H9 (cell line): Measurements from ENCODE around the gene CBX3. TPM values are rescaled to one million over a fixed set of nuclear protein-coding genes. Genes with fewer than 3 reads are reported as not detected.
A peak's percentile ranks its signal among the peaks of the same experiment; 100 is the strongest.

Experiments used
- DNase-seq: peaks from one replicate; pipeline ENCODE4 v3.0.0-alpha.2; 2017
- H2AFZ ChIP-seq: one replicate; pipeline ENCODE4 v1.6.1; 2013; ENCODE audit warnings: mild to moderate bottlenecking, low read length, control low read depth, moderate library complexity
- H2AK5ac ChIP-seq: 2 replicates; pipeline ENCODE4 v1.6.1; 2013; ENCODE audit warnings: low read length, control low read depth, mixed read lengths; ENCODE audit not compliant: insufficient read length
- H2BK120ac ChIP-seq: one replicate; pipeline ENCODE4 v1.6.1; 2013; ENCODE audit warnings: low read depth, mild to moderate bottlenecking, low read length, control low read depth, inconsistent platforms; ENCODE audit not compliant: poor library complexity, severe bottlenecking
- H2BK12ac ChIP-seq: 2 replicates; pipeline ENCODE4 v1.6.1; 2013; ENCODE audit warnings: low read length, control low read depth, mixed read lengths, low read depth; ENCODE audit not compliant: insufficient read length
- H2BK15ac ChIP-seq: 2 replicates; pipeline ENCODE4 v1.6.1; 2013; ENCODE audit warnings: low read depth, low read length, control low read depth
- H2BK20ac ChIP-seq: one replicate; pipeline ENCODE4 v1.6.1; 2013; ENCODE audit warnings: low read depth, mild to moderate bottlenecking, low read length, control low read depth, inconsistent platforms; ENCODE audit not compliant: poor library complexity, severe bottlenecking
- H2BK5ac ChIP-seq: 2 replicates; pipeline ENCODE4 v1.6.1; 2013; ENCODE audit warnings: low read length, control low read depth, mixed read lengths; ENCODE audit not compliant: insufficient read length
- H3K14ac ChIP-seq: 2 replicates; pipeline ENCODE4 v1.6.1; 2013; ENCODE audit warnings: low read length, control low read depth; ENCODE audit not compliant: insufficient read depth
- H3K18ac ChIP-seq: 2 replicates; pipeline ENCODE4 v1.6.1; 2013; ENCODE audit warnings: low read depth, mild to moderate bottlenecking, mixed read lengths, low read length, control low read depth; ENCODE audit not compliant: insufficient read length
- H3K23ac ChIP-seq: 2 replicates; pipeline ENCODE4 v1.6.1; 2013; ENCODE audit warnings: low read length, control low read depth, mixed read lengths, low read depth; ENCODE audit not compliant: insufficient read length
- H3K23me2 ChIP-seq: 2 replicates; pipeline ENCODE4 v1.6.1; 2013; ENCODE audit warnings: low read depth, mild to moderate bottlenecking, mixed read lengths, low read length, control low read depth; ENCODE audit not compliant: insufficient read length, poor library complexity, severe bottlenecking
- H3K27ac ChIP-seq: 2 replicates; pipeline ENCODE4 v1.5.1; 2013; ENCODE audit warnings: low read length, control low read depth, mixed read lengths, low read depth; ENCODE audit not compliant: insufficient read length
- H3K27me3 ChIP-seq: 2 replicates; pipeline ENCODE4 v1.6.1; 2013; ENCODE audit warnings: low read length, control low read depth, inconsistent platforms; ENCODE audit not compliant: insufficient read depth
- H3K4ac ChIP-seq: 2 replicates; pipeline ENCODE4 v1.6.1; 2013; ENCODE audit warnings: low read depth, mild to moderate bottlenecking, control low read depth, inconsistent platforms, low read length, moderate library complexity
- H3K4me1 ChIP-seq: 2 replicates; pipeline ENCODE4 v1.6.1; 2013; ENCODE audit warnings: low read length, control low read depth, inconsistent platforms; ENCODE audit not compliant: insufficient read depth
- H3K4me2 ChIP-seq: 2 replicates; pipeline ENCODE4 v1.6.1; 2013; ENCODE audit warnings: low read length, control low read depth, mixed read lengths; ENCODE audit not compliant: insufficient read length, insufficient read depth
- H3K56ac ChIP-seq: 2 replicates; pipeline ENCODE4 v1.6.1; 2013; ENCODE audit warnings: low read depth, mild to moderate bottlenecking, mixed read lengths, low read length, control low read depth; ENCODE audit not compliant: insufficient read length
- H3K79me1 ChIP-seq: 2 replicates; pipeline ENCODE4 v1.6.1; 2013; ENCODE audit warnings: low read depth, mild to moderate bottlenecking, moderate library complexity, low read length, control low read depth, inconsistent platforms; ENCODE audit not compliant: insufficient read depth, poor library complexity, severe bottlenecking
- H3K79me2 ChIP-seq: 2 replicates; pipeline ENCODE4 v1.6.1; 2013; ENCODE audit warnings: low read length, control low read depth, inconsistent platforms; ENCODE audit not compliant: insufficient read depth
- H3K9ac ChIP-seq: 2 replicates; pipeline ENCODE4 v1.6.1; 2013; ENCODE audit warnings: low read length, control low read depth, mixed read lengths; ENCODE audit not compliant: insufficient read length; ENCODE audit errors: extremely low read depth
- H3K9me3 ChIP-seq: one replicate; pipeline ENCODE4 v1.6.1; 2013; ENCODE audit warnings: low read depth, low read length, inconsistent platforms; ENCODE audit not compliant: control insufficient read depth
- H3T11ph ChIP-seq: one replicate; pipeline ENCODE4 v1.6.1; 2013; ENCODE audit warnings: mild to moderate bottlenecking, low read length, control low read depth, inconsistent platforms
- H4K20me1 ChIP-seq: one replicate; pipeline ENCODE4 v1.6.1; 2013; ENCODE audit not compliant: control insufficient read depth, insufficient read length, insufficient read depth
- H4K5ac ChIP-seq: 2 replicates; pipeline ENCODE4 v1.6.1; 2013; ENCODE audit warnings: low read depth, mild to moderate bottlenecking, mixed read lengths, low read length, control low read depth; ENCODE audit not compliant: insufficient read length
- H4K8ac ChIP-seq: replicated peaks from 2 replicates; pipeline ENCODE4 v1.6.1; 2013; ENCODE audit warnings: low read length, control low read depth, mixed read lengths, low read depth; ENCODE audit not compliant: insufficient read length
- H4K91ac ChIP-seq: 2 replicates; pipeline ENCODE4 v1.6.1; 2013; ENCODE audit warnings: low read depth, mild to moderate bottlenecking, moderate library complexity, mixed read lengths, low read length, control low read depth; ENCODE audit not compliant: insufficient read length
- H3K27ac Mint-ChIP-seq, 3 experiments: 2 replicates in 2 of 3; 3 replicates in 1 of 3; pipeline ENCODE4 v1.8.0; 2020 to 2021; ENCODE audit warnings: mixed read lengths in 3 of 3, mild to moderate bottlenecking in 1 of 3, moderate library complexity in 1 of 3
- H3K27me3 Mint-ChIP-seq: 2 replicates; pipeline ENCODE4 v1.8.0; 2021; ENCODE audit warnings: low read depth, mild to moderate bottlenecking, moderate library complexity, mixed read lengths
- H3K36me3 Mint-ChIP-seq, 3 experiments: 2 replicates in 2 of 3; 3 replicates in 1 of 3; pipeline ENCODE4 v1.8.0; 2020 to 2021; ENCODE audit warnings: low read depth in 3 of 3, mixed read lengths in 3 of 3; ENCODE audit not compliant: insufficient read depth in 1 of 3
- H3K4me1 Mint-ChIP-seq, 2 experiments: 2 replicates each; pipeline ENCODE4 v1.8.0; 2020; ENCODE audit warnings: mixed read lengths in 2 of 2
- H3K4me3 Mint-ChIP-seq, 2 experiments: 2 replicates in 1 of 2; 3 replicates in 1 of 2; pipeline ENCODE4 v1.8.0; 2020 to 2021; ENCODE audit warnings: mild to moderate bottlenecking in 2 of 2, mixed read lengths in 2 of 2, moderate library complexity in 1 of 2
- H3K9me3 Mint-ChIP-seq, 2 experiments: 2 replicates in 1 of 2; 3 replicates in 1 of 2; pipeline ENCODE4 v1.8.0; 2020; ENCODE audit warnings: mild to moderate bottlenecking in 2 of 2, mixed read lengths in 2 of 2, moderate library complexity in 1 of 2
- WGBS: extraction: QIAGEN DNeasy Blood & Tissue Kit; methylation state at CpG from one replicate; pipeline ENCODE4 v1.1.7; 2013; ENCODE audit warnings: missing lambda C conversion rate, low lambda C conversion rate, mixed read lengths; ENCODE audit not compliant: insufficient read length; ENCODE audit errors: extremely low coverage; 5-methylcytosine and 5-hydroxymethylcytosine counted together
- total RNA-seq: library from RNA; stranded (reverse); gene quantifications from 2 replicates; pipeline ENCODE4 v1.2.1, GENCODE V29; 2021
- TF ChIP-seq, protein P1 (sequence below): fragments of 200-600 bp; sonication (generic); conservative IDR thresholded peaks from 3 replicates; pipeline ENCODE4 v1.8.0; 2021; ENCODE audit warnings: antibody characterized with exemption, mild to moderate bottlenecking

CBX3 gene
- total RNA-seq, 1 experiment from 2014 or later: 288 TPM

DNA sequence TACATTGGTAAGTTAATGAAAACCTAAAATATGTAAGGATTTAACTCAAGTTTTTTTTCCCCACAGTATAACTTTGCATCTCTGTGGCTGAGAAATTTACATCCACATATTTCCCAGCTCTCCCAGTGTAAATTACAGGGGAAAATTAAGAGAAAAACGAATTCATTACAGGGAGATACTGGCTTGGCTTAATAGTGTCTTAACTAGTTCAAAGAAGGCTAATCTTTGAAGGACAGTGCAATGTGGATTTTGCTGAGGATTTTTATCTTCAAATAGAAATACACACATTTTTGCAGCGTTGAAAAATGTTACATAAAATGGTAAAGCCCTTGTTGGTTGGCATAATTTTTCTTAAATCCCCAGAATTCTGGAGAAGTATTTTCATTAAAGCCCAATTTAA is 1.5 kb downstream of the CBX3 start:
- Histone ChIP-seq H3K27me3 (no peaks in the 10 kb centered on the region), H3K18ac (no peak overlapping the region), H3K79me2 (peaks cover 64% of the 10 kb centered on the region), H2BK15ac (no peak overlapping the region), H3T11ph (no peak overlapping the region), H4K8ac (no peak overlapping the region), H2BK5ac (no peak overlapping the region), H2AFZ (no peak overlapping the region), H3K79me1 (no peaks in the 10 kb centered on the region), H3K9me3 (no peaks in the 10 kb centered on the region), H3K14ac (no peak overlapping the region), H2AK5ac (no peak overlapping the region), H2BK20ac (no peak overlapping the region), H4K91ac (no peak overlapping the region), H3K23me2 (peaks cover 6% of the 10 kb centered on the region), H3K23ac (no peak overlapping the region), H2BK120ac (no peak overlapping the region), H4K20me1 (no peaks in the 10 kb centered on the region), H2BK12ac (no peak overlapping the region), H4K5ac (no peak overlapping the region), H3K9ac (peak overlapping the region; percentile 90), H3K4me1 (no peaks in the 10 kb centered on the region), H3K4ac (no peak overlapping the region), H3K56ac (no peak overlapping the region), H3K27ac (peak overlapping the region; percentile 75), H3K4me2 (peak overlapping the region; percentile 92)
- H3K4me1 Mint-ChIP-seq: peaks cover 19 to 36% of the 10 kb centered on the region in 2 experiments
- H3K36me3 Mint-ChIP-seq: peaks cover 64 to 82% (median 75%) of the 10 kb centered on the region in 3 experiments
- H3K9me3 Mint-ChIP-seq: peaks cover 17 to 19% of the 10 kb centered on the region in 2 experiments
- TF ChIP-seq, protein P1, sequence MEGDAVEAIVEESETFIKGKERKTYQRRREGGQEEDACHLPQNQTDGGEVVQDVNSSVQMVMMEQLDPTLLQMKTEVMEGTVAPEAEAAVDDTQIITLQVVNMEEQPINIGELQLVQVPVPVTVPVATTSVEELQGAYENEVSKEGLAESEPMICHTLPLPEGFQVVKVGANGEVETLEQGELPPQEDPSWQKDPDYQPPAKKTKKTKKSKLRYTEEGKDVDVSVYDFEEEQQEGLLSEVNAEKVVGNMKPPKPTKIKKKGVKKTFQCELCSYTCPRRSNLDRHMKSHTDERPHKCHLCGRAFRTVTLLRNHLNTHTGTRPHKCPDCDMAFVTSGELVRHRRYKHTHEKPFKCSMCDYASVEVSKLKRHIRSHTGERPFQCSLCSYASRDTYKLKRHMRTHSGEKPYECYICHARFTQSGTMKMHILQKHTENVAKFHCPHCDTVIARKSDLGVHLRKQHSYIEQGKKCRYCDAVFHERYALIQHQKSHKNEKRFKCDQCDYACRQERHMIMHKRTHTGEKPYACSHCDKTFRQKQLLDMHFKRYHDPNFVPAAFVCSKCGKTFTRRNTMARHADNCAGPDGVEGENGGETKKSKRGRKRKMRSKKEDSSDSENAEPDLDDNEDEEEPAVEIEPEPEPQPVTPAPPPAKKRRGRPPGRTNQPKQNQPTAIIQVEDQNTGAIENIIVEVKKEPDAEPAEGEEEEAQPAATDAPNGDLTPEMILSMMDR: no peak
- H3K27me3 Mint-ChIP-seq: peaks cover 9% of the 10 kb centered on the region
- no peak for DNase-seq
- H3K4me3 Mint-ChIP-seq: peak overlapping the region; percentile 89 to 95
- peak overlapping the region; percentile 53 to 99 (median 96); a peak in 4 of 7 replicates for H3K27ac Mint-ChIP-seq
- WGBS: no CpG with 5 or more reads among the region's 2 CpGs
